Adrenal gland (tissue), 12 donors: ENCODE results near the gene CD28. TPM values are rescaled to one million over a fixed set of nuclear protein-coding genes. Genes with fewer than 3 reads are reported as not detected.

Experiments used
- DNase-seq, 7 donors: peaks; one replicate each; pipeline ENCODE4 v3.0.0-alpha.2; 2019 to 2020
- H3K27ac ChIP-seq, 5 donors: fragments of 200-600 bp; sonication (generic) in 4 of 5; 1 replicate in 3 of 5; 2 replicates in 2 of 5; pipeline versions ENCODE4 v1.5.1 to v1.8.0; 2016 to 2020; ENCODE audit warnings: mild to moderate bottlenecking in 1 of 5
- H3K27me3 ChIP-seq: fragments of 200-600 bp; 2 replicates; pipeline ENCODE4 v1.8.0; 2021
- H3K36me3 ChIP-seq, 2 donors: fragments of 200-600 bp; replicated peaks in 1 of 2; 1 replicate in 1 of 2; 2 replicates in 1 of 2; pipeline versions ENCODE4 v1.5.1 to v1.8.0; 2018 to 2022
- H3K4me1 ChIP-seq, 2 donors: fragments of 200-600 bp; replicated peaks in 1 of 2; 1 replicate in 1 of 2; 2 replicates in 1 of 2; pipeline versions ENCODE4 v1.5.1 to v1.8.0; 2018 to 2021
- H3K4me3 ChIP-seq, 4 donors: fragments of 200-600 bp; sonication (generic) in 3 of 4; one replicate each; pipeline ENCODE4 v1.5.1; 2016 to 2018
- H3K9me3 ChIP-seq, 3 donors: fragments of 200-600 bp; sonication (generic) in 1 of 3; replicated peaks in 1 of 3; 1 replicate in 2 of 3; 2 replicates in 1 of 3; pipeline versions ENCODE4 v1.5.1 to v1.8.0; 2016 to 2021
- POLR2A ChIP-seq, 2 donors: fragments of 450-650 bp; IDR thresholded peaks; one replicate each; pipeline ENCODE4 v1.6.1; 2017; ENCODE audit warnings: antibody characterized with exemption in 2 of 2, mild to moderate bottlenecking in 2 of 2, moderate library complexity in 1 of 2
- WGBS, 4 donors: extraction: QIAGEN DNeasy Blood & Tissue Kit in 2 of 4; methylation state at CpG; one replicate each; pipeline versions ENCODE4 v1.1.5 to v1.1.7; 2013 to 2017; 5-methylcytosine and 5-hydroxymethylcytosine counted together
- intact Hi-C, 2 donors: fragments of 100-400 bp; cut with DNase I; formaldehyde crosslinking; loops; one replicate each; pipeline versions ENCODE4 v1.14.1 to v1.15.0; 2022 to 2023
- polyA plus RNA-seq, 3 donors: library from polyadenylated mRNA; stranded (reverse); fragments of 200-250 nt in 2 of 3; fragments of 350-450 nt in 1 of 3; fragmentation: Illumina TruSeq in 1 of 3; extraction: RNeasy Lipid Tissue Mini Kit (QIAGEN cat#74804) in 1 of 3; gene quantifications; one replicate each; pipeline ENCODE4 v1.2.3, GENCODE V29; 2013 to 2014
- total RNA-seq, 9 donors: library from RNA; depleted of rRNA in 4 of 9; stranded (reverse); fragments of >200 nt in 4 of 9; fragments of 120-200 nt in 1 of 9; fragmentation: NEBNext Ultra II Directional in 1 of 9; extraction: Animal tissue kit (Norgen Biotek cat#: 25700) in 1 of 9; gene quantifications; one replicate each; pipeline versions ENCODE4 v1.1.0 to v1.2.4, GENCODE V29; 2013 to 2023
- TF ChIP-seq, protein P1 (sequence below), 6 experiments: fragments of 450-650 bp in 4 of 6; fragments of 200-600 bp in 2 of 6; sonication (generic) in 1 of 6; IDR thresholded peaks; 1 replicate in 5 of 6; 2 replicates in 1 of 6; pipeline versions ENCODE4 v1.5.1 to v1.8.0; 2016 to 2021; ENCODE audit warnings: antibody characterized with exemption in 6 of 6, mild to moderate bottlenecking in 2 of 6, moderate library complexity in 1 of 6
- donor health status: healthy with polysubstance abuse.
- donor health status: Bipolar disorder and iron deficiency.
- donor health status: DM: yes; HTN: yes; CAD: no.
- donor health status: DM: no; HTN: no; CAD: no.
- donor health status: DM: no; HTN: no; CAD: no.
- donor health status: DM: yes; HTN: yes; CAD: no.

The CD28 gene
- total and polyA plus RNA-seq, 12 donors, result 0.08 to 1.4 (median 0.32) TPM; not detected in 1

DNA sequence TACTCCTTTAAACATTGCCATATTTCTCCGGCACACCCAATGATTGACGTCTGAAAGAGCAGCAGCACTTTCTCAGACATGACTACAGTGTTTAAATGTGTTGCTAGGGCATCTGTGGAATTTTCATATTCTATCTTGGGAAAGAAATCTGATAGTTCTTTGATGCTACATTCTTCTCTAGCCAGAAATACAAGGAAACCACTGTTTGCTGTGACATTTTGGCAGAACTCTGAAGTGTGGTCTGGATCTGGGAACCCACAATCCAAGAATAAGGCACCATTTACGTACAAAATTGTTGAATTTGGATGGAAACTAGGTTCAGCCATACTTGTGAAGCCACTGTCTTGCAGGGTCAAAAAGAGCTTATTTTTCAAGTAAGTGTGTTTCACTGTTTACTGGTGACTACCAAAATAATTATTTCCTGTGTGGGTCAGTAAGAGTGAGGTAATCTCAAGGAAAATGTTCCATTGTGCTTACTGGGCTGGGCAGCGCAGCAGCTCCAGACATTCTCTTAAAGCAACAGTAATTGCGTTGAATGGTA lies 21.3 kb upstream of the CD28 start:
- Histone ChIP-seq H3K27ac (peak overlapping the region in 4 of 5 donors; percentile 41 to 91 (median 66)), H3K4me3 (no peak overlapping the region), H3K9me3 (no peaks in the 10 kb centered on the region), H3K36me3 (no peaks in the 10 kb centered on the region), H3K27me3 (no peaks in the 10 kb centered on the region), H3K4me1 (peaks cover under 1 to 80% of the 10 kb centered on the region in 2 donors)
- intact Hi-C loops, result no loop called here
- 60 to 74% (median 68%) methylated on average over 5 of the region's 5 CpGs for WGBS, 4 donors
- DNase-seq, result peak in 2 of 7 donors; percentile 19 to 33
- TF ChIP-seq, protein P1, sequence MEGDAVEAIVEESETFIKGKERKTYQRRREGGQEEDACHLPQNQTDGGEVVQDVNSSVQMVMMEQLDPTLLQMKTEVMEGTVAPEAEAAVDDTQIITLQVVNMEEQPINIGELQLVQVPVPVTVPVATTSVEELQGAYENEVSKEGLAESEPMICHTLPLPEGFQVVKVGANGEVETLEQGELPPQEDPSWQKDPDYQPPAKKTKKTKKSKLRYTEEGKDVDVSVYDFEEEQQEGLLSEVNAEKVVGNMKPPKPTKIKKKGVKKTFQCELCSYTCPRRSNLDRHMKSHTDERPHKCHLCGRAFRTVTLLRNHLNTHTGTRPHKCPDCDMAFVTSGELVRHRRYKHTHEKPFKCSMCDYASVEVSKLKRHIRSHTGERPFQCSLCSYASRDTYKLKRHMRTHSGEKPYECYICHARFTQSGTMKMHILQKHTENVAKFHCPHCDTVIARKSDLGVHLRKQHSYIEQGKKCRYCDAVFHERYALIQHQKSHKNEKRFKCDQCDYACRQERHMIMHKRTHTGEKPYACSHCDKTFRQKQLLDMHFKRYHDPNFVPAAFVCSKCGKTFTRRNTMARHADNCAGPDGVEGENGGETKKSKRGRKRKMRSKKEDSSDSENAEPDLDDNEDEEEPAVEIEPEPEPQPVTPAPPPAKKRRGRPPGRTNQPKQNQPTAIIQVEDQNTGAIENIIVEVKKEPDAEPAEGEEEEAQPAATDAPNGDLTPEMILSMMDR (IDR thresholded peaks at IDR 0.05), result no peak
- TF ChIP-seq POLR2A (IDR thresholded peaks at IDR 0.05), result no peak

DNA sequence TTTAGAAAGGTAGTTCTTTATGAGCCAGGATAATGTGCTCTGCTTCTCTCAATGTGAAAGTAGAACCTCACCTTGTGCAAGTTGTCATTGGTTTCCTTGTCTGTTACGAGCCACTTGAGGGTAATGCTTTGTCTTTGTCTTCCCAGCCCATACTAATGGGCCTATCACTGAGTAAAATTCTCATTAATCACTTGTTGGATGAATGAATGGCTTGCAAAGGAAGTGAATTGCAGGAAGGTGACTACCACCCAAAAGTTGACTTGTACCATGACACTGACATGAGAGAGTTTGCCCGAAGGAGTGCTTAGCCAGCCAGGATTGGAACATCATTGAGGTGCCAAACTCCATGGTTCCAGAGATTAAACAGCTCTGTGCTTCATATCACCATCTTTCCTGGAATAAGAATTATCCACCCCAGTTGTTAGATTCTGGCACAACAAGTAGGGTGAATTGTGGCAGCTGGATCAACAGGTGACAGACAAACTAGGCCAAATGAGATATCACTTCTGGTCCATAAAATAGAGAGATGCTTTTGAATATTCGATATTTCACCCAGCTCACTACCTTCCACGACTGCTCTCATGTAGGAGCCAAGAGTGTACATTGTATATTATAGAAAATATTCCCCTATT lies 20.5 kb upstream of the CD28 start:
- no peaks in the 10 kb centered on the region for H3K36me3 ChIP-seq
- no peaks in the 10 kb centered on the region for H3K27me3 ChIP-seq
- intact Hi-C loops, result no loop called here
- no peak overlapping the region for H3K4me3 ChIP-seq
- H3K9me3 ChIP-seq, result no peaks in the 10 kb centered on the region
- no peak for TF ChIP-seq POLR2A (IDR thresholded peaks at IDR 0.05)
- TF ChIP-seq, protein P1 (IDR thresholded peaks at IDR 0.05), result no peak
- peaks cover 8 to 87% of the 10 kb centered on the region in 2 donors for H3K4me1 ChIP-seq
- WGBS, 4 donors, result 80 to 84% (median 81%) methylated on average over 4 of the region's 4 CpGs
- peak overlapping the region in 4 of 5 donors; percentile 30 to 91 (median 51) for H3K27ac ChIP-seq
- no peak for DNase-seq

DNA sequence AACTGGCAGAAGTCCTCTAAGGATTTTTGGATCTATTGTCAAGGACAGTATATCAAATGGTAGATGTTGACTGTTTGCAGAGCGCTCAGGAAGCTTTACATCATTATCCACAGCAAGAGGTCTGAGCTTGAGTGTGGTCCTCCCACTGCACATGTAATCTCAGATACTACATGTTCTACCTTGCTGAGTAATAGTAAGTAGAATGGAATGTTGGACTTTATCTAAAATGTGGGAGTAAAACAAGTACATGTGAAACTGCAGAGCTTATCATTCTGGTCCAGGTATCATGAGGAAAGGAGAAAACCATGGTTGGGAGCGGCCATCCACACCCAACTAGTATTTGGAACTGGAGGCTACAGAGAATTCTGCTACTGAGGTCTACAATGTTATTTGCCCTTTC lies 19.3 kb upstream of the CD28 start:
- TF ChIP-seq, protein P1 (IDR thresholded peaks at IDR 0.05), result no peak
- no peak for TF ChIP-seq POLR2A (IDR thresholded peaks at IDR 0.05)
- intact Hi-C loops, result no loop called here
- no peak overlapping the region for H3K4me3 ChIP-seq
- peak overlapping the region in 3 of 5 donors; percentile 14 to 74 (median 61) for H3K27ac ChIP-seq
- no peaks in the 10 kb centered on the region for H3K27me3 ChIP-seq
- H3K4me1 ChIP-seq, result peaks cover 9 to 77% of the 10 kb centered on the region in 2 donors
- 71 to 91% (median 85%) methylated on average over 2 of the region's 2 CpGs for WGBS, 4 donors
- DNase-seq, result no peak
- H3K9me3 ChIP-seq, result no peaks in the 10 kb centered on the region
- H3K36me3 ChIP-seq, result no peaks in the 10 kb centered on the region

DNA sequence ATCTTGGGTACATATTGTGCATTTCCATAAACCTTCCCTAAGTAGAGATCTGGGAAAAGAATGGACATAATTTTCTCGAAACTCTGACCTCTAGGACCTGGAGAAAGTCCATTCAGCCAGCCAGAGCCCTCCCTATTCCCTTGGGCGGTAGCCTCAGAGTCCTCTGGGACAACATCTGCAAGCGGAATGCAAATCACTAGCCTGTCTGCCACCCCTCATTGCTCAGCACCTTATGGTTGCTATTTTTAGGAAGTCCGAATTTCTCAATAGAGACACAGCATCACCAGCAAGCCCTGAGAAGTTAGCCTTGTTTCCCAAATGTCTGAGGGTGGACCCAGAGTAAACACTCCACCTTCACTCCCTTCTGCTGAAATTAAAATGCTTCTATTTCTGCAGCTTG lies 17.6 kb upstream of the CD28 start:
- no peaks in the 10 kb centered on the region for H3K36me3 ChIP-seq
- peaks cover 9 to 65% of the 10 kb centered on the region in 2 donors for H3K4me1 ChIP-seq
- DNase-seq, result peak in 6 of 7 donors; percentile 31 to 77 (median 54)
- WGBS, 4 donors, result 22 to 69% (median 36%) methylated on average over 4 of the region's 4 CpGs
- H3K27ac ChIP-seq, result peak overlapping the region in 1 of 5 donors; percentile 81
- H3K4me3 ChIP-seq, result no peak overlapping the region
- intact Hi-C loops, result no loop called here
- no peaks in the 10 kb centered on the region for H3K27me3 ChIP-seq
- TF ChIP-seq, protein P1 (IDR thresholded peaks at IDR 0.05), result no peak
- no peak for TF ChIP-seq POLR2A (IDR thresholded peaks at IDR 0.05)
- no peaks in the 10 kb centered on the region for H3K9me3 ChIP-seq
